NCI-H226 (cell line): Measurements from ENCODE around the gene GNAS-AS1.

Source experiments
- DNase-seq: peaks from one replicate; pipeline ENCODE4 v3.0.0-alpha.2; 2015

GNAS-AS1 gene

DNA sequence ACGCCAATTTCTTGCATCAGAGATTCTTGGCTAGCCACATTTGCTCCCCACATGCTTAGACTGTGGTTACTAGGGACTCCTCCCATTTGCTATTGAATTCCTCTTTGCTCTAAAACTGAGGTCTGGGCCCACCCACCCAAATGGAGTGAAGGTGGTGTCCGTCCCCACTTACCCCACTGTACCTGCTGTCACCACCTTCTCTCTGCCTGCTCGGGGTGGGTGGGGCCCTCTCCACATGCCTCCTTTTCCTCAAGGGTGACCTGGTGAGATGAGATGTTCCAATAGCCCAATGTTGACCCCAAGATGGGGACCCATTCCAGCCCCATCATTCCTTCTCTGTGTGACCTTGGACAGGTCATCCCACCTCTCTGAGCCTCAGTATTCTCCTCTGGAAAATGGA lies 74.6 kb downstream of the GNAS-AS1 start:
- no peak for DNase-seq

DNA sequence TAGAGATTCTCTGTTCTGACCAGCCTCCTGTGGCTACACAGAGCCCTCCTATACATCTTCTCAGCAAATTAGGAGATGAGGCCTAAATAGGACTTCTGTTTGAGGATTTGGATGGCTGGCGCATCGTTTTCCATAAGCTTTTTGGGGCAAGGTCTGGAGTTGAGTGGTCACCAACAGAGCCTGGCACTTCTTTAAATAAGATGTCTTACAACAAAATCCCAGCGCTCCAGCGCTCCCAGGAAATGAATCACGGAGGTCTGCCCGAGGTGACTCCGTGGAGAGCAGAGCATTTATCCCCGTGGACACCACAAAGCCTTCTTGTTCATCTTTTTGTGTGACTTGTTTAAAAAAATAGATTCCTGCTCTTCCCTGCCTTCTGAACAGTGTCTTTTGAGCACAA lies 75.3 kb downstream of the GNAS-AS1 start:
- no peak for DNase-seq

DNA sequence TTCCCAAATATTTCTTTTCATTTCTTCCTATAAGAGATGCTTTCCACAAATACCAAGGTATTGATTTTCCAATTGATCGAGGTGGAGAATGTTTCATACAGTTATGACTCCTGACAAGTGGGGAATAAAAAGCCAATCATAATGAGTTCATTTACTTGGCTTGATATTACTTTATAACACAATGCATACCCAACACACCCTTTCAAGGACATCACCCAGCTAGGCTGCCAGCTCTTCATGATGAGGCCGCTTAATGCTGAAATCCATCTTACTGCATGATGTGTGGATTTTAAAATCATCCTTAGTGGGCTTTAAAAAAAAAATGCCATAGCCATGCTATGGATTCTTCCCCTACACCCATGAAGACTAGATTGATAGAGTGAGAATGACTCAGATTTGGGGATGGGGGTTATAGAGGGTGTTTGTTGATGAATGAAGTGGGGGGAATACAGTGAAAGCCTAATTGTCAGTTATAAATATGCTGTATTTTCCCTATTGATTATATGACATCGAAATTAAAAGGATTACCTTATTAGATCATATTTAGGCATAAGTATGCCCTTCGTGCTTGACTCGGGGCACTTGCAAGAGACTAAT lies 75.9 kb downstream of the GNAS-AS1 start:
- DNase-seq, result no peak

DNA sequence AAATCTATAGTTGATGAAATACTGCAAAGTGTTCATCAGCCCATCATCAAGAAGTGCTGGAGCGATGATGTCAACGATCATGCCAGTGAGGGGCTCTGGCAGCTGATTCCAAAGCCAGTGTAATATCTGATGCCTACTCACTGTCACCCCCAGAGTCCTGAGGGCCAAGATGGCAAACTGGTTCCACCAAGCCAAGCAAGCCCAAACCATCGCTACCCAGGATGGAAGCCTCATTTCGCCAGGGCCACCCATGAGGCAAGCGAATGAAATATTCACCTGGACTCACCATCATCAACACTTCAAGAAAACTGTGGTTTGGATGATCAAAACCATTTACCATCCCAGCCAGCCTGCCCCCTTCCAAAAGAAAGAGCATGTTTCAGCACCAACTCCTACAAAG lies 76.5 kb downstream of the GNAS-AS1 start:
- DNase-seq, result no peak

DNA sequence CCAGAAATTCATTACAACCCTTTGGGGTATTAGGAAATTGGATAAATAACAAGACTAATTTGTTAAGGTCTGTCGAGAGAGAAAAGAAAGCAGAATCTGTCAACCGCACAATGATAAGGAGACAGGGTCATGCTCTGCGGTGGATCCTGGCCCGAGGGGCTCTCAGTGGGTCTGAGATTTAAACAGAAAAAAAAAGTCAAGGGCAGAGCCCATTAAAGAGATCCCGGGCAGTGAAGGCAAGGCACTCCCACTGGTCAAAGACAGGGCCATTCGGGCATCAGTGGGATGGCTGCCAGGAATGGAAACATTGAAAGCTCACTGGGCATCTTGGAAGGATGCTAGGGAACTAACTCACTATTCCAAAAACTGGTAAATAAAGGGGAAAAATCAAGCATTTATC lies 77.9 kb downstream of the GNAS-AS1 start:
- no peak for DNase-seq
